HEK293 (cell line): ENCODE measurements around the gene ZNRF2.

Experiments used
- CTCF ChIP-seq: fragments of 450-650 bp; formaldehyde crosslinking; IDR thresholded peaks from 2 replicates; pipeline ENCODE4 v1.5.1; 2016; ENCODE audit warnings: missing biosample characterization, missing genetic modification characterization
- ZNF596 ChIP-seq: fragments of 450-650 bp; IDR thresholded peaks from 2 replicates; pipeline ENCODE4 v1.5.0; 2018; ENCODE audit warnings: missing biosample characterization, mild to moderate bottlenecking, missing genetic modification characterization, moderate library complexity

DNA sequence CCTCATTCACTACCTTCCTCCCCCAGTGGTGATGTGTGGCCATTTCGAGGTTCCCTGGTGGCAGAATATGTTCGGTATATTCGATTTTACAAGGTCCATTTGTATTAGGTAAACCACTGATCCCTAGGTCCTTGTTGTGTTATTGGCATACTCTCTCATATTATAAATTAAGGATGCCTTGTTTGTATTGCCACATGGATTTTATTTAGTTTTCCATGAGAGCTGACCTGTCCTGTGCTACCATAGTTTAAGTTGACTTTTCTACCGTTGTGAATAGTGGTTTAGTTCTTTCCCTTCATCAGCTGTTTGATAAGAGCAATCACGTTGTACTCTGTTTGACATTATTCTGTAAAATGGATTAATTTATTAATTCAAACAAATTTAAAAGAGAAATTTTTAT lies 29.4 kb downstream of the ZNRF2 start:
- TF ChIP-seq CTCF (tag by site-specific recombination) (no peak), ZNF596 (tag by site-specific recombination) (no peak)
